NCI-H1417 (cell line): ENCODE results near the gene PKP3.
A peak's percentile ranks its signal among the peaks of the same experiment; 100 is the strongest.
"Not testable (repeated sequence)": the region's sequence is repeated elsewhere in the genome, so short reads cannot be mapped to it uniquely, and the experiment has no call there.

Source experiments
- DNase-seq, 3 experiments: peaks; one replicate each; lab custom pipeline; 2025; lab: John Stamatoyannopoulos, UW

Gene PKP3

DNA sequence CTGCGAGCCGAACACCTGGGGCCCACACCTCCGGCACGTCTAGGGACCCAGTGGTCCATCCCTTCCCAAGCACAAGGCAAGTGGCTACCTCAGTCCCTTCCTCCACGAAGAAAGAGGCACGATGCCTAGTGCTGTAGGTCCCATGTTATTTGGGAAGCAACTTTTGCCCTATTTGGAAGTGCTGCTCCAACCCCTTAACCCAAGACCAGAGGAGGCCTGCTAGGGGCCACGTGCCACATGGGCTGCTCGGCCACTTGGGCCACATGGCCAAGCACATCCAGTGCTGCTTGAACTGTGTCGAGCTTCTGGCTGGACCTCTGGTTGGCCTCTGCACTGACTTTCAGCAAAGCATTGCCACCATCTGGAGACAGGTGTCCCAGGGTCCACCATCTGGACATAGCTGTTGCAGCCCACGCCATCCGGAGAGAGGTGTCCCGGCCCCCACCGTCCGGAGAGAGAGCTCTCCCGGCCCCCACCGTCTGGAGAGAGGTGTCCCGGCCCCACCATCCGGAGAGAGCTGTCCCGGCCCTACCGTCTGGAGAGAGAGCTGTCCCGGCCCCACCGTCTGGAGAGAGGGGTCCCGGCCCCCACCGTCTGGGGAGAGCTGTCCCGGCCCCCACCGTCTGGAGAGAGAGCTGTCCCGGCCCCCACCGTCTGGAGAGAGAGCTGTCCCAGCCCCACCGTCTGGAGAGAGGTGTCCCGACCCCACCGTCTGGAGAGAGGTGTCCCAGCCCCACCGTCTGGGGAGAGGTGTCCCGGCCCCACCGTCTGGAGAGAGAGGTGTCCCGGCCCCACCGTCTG lies 31.2 kb upstream of the PKP3 start:
- no peak for DNase-seq

DNA sequence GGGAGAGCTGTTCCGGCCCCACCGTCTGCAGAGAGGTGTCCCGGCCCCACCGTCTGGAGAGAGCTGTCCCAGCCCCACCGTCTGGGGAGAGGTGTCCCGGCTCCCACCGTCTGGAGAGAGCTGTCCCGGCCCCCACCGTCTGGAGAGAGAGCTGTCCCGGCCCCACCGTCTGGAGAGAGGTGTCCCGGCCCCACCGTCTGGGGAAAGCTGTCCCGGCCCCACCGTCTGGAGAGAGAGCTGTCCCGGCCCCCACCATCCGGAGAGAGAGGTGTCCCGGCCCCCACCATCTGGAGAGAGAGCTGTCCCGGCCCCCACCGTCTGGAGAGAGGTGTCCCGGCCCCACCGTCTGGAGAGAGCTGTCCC lies 30.6 kb upstream of the PKP3 start:
- DNase-seq: not testable (repeated sequence)

DNA sequence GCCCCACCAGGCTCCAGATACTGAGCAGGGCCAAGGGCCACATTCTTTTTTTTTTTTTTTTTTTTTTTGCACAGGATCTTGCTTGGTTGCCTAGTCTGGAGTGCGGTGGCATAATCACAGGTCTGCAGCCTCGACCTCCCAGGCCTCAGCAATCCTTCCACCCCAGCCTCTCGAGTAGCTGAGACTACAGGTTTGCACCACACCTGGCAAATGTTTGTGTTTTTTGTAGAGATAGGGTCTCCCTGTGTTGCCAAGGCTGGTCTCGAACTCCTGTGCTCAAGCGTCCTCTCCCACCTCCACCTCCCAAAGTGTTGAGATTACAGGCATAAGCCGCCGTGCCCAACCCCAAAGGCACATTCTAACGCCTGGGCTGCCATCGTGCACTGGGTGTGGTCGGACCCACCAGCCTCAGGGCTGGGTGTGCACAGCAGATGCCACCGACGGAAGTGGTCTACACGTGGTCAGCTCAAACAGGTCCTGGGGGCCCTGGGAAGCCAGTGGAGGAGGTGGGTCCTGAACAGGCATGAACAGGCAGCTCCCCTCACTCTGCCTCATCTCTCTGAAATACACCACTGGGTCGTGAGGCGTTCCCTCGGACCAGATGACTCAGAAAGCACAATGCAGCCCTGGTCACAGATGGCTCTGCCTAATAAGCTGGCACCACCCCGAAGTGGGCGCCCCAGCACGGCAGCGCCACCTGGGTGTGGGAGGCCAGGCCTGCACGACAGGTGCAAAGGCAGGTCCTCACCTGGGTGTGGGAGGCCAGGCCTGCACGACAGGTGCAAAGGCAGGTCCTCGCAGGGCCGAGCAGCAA lies 29.9 kb upstream of the PKP3 start:
- DNase-seq: peak; percentile 36 to 57 (median 39)

DNA sequence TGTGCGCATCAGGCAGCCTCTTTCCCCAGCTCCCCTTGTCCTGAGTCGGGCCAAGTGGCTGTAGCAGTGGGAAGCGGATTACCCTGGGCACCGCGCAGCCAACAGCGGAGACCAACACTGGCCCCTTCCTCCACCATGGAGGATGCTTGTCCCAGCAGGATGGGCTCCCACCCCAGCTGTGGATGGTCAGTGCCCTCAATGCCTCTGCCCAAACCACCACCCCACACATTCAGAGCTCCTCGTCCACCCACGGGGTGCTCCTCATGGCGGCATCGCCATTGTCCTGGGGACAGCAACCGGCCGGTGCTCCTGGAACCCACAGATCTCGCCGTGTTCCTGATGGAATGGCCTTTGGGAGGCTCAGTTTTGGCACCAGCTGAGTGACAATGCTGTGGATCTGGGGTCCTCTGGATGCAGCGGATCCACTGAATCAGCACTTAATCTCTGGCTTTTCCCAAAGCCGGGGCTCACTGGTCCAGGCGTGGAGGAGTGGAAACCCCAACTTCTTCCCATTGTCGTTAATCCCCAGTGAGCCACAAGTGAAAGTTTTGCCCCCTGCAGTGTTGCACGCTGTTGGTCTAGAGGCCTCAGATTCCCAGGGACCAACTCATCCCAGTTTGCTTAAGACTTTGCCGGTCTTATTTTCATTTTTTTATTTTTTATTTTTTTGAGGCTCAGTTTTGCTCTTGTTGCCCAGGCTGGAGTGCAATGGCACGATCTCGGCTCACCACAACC lies 28.9 kb upstream of the PKP3 start:
- DNase-seq: no peak

DNA sequence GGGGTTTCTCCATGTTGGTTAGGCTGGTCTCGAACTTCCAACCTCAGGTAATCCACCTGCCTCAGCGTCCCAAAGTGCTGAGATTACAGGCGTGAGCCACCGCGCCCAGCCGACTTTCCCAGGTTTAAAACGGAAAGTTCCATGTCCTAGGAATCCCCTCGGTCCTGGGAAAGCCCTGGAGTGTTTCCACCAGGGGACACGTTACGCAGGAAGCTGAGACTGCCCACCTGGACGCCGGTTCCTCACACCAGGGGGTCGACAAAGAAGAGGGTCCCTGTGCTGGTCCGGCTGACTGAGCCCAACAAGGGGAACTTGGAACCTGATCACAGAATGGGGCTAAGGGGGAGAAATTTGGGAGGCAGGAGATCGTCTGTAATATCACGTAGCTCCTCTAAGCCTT lies 28.2 kb upstream of the PKP3 start:
- DNase-seq: no peak

DNA sequence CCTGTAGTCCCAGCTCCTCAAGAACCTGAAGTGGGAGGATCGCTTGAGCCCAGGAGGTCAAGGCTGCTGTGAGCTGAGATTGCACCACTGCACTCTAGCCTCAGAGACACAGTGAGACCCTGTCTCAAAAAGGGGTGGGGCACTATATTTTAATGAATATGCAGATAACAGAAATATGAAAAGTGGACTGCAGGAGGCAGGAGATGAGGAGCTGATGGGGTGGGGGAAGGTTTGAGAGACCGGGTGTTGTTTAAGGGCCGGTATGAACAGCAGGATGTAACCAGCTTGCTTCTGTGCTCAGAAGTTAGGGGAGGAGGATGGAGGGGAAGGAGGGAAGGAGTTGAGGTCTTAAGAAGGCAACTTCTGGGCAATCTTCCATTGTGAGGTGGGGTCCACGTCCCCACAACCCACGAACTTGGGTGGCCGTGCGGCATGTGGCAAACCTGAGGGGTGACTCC lies 26.0 kb upstream of the PKP3 start:
- peak in 1 of 3 experiments; percentile 47 for DNase-seq

DNA sequence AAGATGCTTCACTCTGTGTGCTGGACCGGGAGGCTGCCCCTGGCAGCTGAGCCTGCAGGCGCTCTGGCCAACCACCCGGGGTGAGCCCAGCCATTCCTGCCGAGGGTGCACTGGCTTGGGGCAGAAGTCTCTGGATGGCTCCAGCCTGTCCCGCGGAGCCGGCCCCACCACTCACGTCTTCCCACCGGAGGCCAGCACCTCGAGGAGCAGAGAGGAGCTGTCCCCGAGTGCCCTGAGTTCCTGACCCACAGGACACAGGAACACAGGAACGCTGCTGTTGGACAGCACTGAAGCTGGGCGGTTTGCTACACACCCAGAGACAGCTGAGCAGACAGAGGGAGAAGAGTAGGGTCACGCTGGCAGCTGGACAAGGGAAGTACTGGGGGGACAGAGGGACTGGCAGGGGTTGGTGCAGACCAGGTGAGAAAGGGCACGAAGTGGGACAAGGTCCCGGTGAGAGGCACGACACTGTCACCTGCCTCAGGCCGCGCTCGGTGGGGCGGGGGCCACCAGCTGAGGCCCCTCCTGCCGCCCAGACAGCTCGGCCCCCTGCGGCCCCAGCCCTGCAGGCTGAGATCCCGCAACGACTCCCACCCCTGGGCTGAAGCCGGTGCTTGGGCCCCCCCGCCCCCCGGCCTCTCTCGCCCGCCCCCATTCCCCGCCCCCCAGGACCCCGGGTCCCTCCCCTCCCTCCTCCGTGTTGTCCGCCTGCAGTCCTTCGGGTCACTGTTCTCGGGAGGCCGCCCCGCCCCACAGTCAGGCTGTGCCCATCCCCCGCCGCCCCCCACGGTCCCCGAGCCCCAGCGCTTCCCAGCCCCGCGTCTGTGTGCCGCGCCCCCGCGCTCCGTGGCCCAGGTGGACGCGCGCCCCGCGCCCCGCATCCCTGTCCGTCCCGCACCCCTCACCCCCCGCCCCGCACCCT lies 25.3 kb upstream of the PKP3 start:
- peak in 1 of 3 experiments; percentile 56 for DNase-seq

DNA sequence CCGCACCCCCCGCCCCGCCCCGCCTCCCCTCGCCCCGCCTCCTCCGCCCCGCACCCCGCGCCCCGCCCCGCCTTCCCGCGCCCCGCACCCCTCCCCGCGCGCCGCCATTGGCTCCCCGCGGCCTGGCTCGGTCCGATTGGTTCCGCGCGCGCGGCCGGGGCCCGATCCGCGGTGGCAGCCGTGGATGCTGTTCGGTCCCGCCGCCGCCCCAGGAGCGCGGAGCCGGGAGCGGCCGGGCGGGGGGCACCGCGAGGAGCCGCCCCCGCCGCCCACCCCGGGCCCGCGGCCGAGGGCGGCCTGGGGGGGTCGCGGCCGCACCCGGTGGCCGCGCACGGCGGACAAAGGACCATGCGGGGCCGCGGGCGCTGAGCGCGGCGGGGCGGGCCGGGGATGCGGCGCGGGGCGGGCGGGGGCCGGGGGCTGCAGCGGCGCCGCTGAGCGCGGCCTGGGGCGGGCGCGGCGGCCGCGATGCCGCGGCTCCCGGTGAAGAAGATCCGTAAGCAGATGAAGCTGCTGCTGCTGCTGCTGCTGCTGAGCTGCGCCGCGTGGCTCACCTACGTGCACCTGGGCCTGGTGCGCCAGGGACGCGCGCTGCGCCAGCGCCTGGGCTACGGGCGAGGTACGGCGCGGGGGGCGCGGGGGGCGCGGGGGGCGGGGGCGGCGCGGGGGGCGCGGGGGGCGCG lies 24.5 kb upstream of the PKP3 start, which contains the start of gene B4GALNT4:
TSS of gene B4GALNT4 (plus strand) at position 164 of the 683 bp plus-strand sequence. CDS start at position 469, 305 bp downstream.
- DNase-seq: peak; percentile 51 to 58 (median 53)

DNA sequence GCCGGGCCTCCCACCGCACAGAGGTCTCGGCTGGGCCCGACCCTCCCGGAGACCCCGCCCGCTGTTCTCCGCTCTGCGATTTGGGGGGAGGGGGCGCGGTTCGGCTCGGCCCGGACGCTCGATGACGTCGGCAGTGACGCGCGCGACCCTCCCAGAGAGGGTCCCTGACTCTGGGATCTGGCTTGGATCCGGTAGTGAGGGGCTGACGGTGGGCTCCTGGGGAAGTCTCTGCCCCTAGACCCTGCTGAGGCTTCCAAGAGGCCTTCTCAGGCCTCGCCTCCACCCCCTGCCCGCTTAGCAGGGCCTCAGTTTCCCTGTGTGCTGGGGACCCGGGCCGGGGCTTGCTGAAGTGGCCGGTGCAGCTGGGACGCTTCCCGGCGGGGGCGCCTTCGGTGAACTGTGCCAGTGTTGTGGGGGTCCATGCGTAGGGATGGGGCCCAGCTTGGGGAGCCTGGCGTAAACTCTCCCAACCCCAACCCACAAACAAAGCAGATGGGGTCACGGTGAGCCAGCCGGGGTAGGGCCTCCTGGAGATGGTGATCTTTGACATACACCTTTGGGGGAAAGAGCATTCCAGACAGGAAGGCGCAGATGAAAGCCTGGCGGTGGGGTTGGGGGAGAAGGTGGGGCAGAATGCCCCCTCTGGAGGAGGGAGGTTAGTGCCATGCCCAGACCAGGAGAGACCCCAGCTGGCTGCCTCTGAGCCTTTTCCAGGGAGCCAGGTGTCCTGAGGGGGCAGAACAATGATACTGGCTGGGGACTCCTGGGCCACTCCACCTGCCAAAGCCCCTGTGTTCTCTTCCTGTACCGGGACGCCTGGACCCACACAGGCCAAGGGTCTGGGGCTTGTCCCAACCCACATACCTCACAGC lies 23.7 kb upstream of the PKP3 start:
- peak in 1 of 3 experiments; percentile 32 for DNase-seq

DNA sequence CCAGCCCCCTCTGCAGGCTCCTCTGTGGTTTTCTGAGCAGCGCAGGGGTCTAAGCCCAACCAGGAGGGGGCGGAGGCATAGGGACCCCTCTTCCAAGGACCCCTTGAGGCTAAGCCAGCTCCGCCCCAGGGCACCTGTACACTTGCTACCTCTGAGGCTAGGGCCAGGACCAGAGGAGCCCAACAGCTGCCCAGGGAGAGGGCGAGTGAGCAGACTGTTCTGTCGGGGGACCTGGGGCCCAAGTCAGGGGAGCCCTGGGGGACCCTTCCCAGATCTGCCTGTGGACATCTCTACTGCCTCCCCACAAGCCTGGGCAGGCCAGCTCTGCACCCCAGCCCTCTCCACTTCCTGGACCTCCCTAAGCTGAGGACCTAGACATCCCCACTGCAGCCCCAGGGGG lies 23.0 kb upstream of the PKP3 start:
- DNase-seq: no peak

DNA sequence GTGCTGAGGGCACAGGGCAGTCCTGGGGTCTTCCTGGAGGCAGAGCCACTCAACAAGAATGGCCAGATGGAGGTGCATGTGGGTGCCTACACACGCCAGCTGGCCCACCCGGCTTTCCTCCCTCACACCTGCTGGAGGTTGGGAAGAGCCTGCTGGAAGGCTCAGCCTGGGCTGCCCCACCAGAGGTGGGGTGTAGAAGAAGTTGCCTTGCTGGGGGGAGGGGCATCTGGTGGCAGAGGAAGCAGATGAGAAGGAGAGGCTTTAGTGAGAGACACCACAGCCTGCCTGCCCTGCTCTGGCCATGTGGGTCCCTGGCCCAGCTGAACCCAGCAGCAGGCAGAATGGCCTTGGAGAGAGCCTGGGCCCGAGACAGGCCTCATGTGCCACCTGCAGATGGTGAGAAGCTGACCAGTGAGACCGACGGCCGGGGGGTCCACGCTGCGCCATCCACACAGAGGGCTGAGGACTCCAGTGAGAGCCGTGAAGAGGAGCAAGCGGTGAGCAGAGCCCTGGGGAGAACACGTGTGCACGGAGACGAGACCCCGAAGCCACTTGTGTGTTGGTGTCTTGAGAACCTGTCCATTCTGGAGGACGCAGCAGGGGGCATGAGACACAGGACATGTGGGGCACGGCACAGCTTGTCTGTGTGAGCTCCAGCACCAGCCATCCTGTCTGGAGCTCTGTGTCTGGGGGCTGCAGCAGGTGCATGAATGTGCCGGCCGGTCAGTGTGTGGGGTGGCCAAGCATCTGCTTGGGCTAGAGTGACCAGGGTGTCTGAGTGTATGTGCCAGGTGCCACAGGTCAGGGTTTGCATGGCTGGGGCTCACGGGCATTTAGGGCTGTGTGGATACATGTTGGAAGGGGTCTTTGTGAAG lies 22.1 kb upstream of the PKP3 start:
- DNase-seq: no peak

DNA sequence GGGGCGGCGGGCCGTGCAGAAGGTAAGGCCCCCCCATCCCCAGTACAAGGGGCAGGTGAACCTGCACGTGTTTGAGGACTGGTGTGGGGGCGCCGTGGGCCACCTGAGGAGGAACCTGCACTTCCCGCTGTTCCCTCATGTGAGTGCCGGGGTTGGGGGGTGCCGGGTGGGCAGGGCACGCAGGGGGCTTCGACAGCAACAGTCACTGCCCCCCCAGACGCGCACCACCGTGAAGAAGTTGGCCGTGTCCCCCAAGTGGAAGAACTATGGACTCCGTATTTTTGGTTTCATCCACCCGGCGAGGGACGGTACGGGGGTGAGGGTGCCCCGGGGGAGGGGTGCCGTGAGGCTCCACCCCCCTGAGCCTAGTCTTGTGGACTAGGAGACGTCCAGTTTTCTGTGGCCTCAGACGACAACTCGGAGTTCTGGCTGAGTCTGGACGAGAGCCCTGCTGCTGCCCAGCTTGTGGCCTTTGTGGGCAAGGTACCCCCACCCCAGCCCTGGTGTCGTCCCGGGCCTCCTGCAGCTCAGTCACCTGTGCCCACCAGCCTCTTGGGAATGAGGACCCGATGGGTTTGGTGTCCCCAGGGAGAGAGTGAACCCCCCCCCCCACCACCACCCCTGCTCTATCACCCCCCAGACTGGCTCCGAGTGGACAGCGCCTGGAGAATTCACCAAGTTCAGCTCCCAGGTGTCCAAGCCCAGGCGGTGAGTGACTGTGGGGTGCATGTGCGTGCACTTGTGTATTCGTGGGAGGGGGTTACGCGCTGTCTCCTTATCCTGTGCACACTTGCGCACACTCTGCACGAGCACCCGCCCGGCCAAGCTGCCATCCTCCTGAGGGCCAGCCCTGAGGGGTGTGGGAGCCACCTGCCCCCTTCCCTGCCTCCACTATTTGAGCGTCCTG lies 20.9 kb upstream of the PKP3 start:
- DNase-seq: no peak

DNA sequence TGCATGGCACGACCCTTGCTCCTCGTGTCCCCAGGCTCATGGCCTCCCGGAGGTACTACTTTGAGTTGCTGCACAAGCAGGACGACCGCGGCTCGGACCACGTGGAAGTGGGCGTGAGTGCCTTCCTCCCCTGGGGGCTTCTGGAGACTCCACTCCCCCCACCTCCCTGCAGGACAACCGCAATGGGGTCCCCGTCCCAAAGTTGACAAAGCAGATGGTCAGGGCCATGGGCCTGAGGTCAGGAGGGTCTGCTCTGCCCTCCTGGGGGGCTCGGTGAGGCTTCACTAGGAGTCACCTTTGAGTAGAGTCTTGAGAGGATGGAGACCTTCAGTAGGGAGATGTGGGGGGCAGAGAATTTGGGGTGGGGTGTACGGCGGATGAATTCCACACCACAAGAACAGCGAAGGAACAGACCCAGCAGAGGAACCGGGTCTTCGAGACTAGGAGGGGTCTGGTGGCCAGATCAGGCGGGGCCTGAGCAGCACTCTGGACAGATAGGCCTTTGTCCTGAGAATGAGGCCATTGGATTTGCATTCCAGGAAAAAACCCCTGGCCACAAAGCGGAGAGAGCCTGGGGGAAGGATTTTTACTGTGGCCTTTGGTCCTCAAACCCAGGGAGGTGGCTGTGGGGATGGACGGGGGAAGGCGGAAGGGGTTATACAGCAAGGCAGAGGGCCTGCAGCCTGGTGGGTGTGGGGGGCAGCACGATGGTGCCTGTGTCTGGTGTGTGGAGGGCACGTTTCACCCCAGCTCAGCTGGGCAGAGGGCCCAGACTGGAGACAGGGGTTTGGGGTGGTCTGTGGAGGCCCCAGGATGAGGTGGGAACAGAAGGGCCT lies 20.1 kb upstream of the PKP3 start:
- no peak for DNase-seq

DNA sequence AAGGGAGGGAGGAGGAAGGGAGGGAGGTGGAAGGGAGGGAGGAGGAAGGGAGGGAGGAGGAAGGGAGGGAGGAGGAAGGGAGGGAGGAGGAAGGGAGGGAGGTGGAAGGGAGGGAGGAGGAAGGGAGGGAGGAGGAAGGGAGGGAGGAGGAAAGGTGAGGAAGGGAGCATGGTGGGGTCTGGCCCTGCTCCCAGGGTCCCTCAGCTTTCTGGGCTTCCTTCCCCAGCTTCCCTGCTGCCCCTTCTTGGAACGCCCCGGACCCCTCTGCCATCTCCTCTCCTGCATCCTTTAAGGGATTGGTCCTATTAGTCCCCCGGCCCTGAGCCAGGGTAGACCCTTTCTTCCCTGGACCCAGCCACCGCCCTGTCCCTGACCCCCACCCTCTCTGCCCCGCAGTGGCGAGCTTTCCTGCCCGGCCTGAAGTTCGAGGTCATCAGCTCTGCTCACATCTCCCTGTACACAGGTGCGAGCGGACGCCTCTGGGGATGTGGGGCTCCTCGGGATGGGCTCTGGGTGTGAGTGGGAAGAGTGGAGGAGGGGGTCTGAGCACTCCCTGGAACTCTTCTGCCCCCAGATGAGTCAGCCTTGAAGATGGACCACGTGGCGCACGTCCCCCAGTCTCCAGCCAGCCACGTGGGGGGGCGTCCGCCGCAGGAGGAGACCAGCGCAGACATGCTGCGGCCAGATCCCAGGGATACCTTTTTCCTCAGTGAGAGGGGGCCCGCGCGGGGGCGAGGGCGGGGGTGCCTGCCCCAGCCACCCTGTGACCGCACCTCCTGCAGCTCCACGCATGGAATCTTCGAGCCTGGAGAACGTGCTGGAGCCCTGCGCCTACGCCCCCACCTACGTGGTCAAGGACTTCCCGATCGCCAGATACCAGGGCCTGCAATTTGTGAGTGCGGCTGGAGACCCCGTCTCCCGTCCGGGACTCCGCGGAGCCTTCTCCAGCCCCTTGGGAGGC lies 18.7 kb upstream of the PKP3 start:
- no peak for DNase-seq

DNA sequence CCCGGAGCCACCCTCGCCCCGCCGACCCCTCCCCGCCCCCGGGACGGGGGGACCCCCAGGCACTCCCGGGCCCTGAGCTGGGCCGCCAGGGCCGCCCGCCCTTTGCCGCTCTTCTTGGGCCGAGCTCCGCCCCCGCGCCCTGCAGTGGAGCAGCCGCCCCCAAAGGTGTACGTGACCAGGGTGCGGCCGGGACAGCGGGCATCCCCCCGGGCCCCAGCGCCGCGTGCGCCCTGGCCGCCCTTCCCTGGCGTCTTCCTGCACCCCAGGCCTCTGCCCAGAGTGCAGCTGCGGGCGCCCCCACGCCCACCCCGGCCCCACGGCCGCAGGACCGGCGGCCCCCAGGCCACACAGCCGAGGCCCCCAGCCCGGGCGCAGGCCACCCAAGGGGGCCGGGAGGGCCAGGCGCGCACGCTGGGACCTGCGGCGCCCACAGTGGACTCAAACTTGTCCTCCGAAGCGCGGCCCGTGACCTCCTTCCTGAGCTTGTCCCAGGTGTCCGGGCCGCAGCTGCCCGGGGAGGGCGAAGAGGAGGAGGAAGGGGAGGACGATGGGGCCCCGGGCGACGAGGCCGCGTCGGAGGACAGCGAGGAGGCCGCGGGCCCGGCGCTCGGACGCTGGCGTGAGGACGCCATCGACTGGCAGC lies 17.4 kb upstream of the PKP3 start:
- DNase-seq: no peak
